ENCODE results near the gene CD6.

- no peak for TF ChIP-seq CTCF (IDR thresholded peaks at IDR 0.05 in 4 of 5, conservative IDR thresholded peaks at IDR 0.05 in 1 of 5)
- TF ChIP-seq POLR2A (IDR thresholded peaks at IDR 0.05): no peak
Observed at GRCh38 chr11:61054513-61054912, 83.0 kb downstream of the CD6 start.
